ENCODE results near the gene PRCC.

PRCC gene

DNA sequence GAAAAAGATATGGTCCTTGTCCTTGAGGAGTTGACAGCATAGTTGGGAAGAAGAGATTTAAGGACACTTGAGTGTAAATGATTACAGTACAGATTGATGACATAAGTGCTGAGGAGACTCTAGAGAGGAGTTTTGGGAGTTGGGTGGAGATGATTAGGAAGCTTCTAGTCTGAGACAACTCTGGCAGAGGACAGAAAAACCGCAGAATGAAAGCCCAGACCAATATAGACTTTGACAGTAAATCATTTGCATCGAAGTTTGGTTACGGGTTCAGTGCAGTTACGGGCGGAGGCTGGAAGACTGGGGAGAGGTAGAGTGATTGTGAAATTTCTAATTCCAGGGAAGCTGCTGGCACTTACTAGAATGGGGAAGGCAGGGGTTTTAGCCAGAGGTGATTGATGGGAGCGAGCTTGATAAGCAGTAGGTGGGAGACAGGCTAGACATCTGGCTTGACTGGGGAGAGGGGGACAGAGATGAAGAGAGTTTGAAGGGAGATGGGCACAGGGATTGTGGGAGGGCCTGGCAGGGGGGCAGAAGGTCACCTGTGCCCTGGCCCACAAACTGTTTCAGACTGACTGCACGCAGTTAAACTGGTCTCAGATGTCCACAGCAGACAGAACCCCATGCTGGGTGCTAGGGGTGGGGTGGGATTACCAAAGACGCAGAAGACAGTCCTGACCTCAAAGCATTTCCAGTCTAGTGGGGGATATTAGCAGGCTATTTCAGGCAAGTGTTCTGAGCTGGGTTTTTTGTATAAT lies 29.2 kb downstream of the PRCC start:
- DNase-seq (ENCODE audit: low read depth in 1 of 2, low spot score in 1 of 2), result no peak

DNA sequence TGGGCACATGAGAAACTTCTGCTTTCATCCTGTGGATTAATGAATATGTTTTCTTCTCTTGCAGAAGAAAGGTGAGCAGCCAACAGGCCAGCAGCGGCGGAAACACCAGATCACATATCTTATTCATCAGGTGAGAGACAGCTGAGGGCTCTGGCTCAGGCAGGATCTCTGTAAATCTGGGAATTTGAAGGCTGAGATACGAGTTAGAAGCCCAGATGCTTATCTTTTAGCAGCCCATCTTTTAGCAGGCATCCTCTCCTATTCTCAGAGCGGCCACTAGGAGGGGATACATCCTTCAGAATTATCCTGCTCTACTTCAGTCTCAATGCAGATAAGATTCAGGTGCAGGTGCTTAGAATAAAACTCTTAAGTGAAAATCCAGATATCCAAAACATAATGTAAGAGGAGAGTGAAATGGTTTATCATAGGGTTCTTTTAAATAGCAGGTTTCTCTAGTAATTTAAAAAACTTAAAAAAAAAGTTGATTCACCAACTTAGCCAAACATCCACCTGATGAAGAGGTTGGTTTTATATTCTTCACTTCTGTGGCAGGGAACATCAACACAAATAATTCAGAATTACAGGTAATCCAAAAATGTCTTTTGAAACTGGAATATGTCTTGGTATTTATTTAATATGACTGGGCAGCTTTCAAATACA lies 30.0 kb downstream of the PRCC start:
- no peak for DNase-seq (ENCODE audit: low read depth in 1 of 2, low spot score in 1 of 2)

DNA sequence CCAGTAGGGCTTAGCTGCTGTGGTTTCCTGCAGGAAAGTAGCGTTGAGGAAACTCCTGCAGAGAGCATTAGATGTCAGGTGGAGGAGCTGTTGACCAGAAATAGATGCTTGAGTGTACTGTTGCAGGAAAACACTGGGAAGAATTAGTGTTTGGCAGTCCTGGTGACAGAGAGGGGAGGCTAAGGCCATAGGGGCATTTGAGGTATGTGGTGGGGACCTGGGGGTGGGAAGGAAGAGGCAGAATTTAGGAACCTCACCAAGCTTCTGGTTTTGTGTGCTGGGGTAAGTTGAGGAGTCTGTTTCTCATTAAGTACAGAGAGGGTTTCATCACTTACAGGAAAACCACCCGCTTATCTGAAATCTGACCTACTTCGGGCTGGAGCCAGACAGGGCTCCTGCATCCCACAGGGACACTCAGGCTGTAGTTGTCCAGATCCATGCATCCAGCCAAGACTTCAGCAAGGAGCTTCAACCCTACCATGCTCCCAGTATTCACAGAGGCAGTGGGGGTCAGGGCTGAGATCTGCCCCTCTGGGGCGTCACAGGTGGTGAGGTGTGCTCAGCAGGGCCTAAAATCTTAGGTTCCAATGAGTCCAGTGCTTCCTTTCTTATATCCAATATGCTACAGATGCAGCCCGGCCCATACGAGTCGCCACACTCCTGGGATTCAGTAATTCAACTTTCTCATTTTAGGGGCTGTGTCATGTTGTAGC lies 34.2 kb downstream of the PRCC start:
- no peak for DNase-seq (ENCODE audit: low read depth in 1 of 2, low spot score in 1 of 2)

DNA sequence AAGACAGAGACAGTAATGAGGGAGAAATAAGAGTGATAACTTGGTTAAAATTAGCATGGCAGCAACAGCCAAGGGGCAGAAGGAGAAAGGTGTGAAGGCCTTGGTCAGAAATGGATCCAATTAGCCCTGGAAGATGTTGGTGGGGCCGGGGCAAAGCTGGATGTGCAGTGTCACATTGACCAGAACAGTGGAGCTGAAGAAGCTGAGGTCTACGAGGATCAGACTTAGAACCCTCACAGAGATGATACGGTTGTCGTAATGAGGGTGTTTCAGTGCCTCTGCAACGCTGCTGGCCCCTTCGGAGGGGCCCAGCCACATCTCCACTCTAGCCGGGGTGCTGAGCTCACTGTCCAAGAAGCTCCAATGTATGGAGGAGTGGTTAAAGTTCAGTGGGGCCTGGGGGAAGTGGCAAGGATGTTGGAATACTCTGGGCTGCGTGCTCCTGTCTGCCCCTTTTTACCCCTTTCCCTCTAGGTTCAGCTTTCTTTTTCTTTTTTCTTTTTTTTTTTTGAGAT lies 35.1 kb downstream of the PRCC start:
- no peak for DNase-seq (ENCODE audit: low read depth in 1 of 2, low spot score in 1 of 2)

DNA sequence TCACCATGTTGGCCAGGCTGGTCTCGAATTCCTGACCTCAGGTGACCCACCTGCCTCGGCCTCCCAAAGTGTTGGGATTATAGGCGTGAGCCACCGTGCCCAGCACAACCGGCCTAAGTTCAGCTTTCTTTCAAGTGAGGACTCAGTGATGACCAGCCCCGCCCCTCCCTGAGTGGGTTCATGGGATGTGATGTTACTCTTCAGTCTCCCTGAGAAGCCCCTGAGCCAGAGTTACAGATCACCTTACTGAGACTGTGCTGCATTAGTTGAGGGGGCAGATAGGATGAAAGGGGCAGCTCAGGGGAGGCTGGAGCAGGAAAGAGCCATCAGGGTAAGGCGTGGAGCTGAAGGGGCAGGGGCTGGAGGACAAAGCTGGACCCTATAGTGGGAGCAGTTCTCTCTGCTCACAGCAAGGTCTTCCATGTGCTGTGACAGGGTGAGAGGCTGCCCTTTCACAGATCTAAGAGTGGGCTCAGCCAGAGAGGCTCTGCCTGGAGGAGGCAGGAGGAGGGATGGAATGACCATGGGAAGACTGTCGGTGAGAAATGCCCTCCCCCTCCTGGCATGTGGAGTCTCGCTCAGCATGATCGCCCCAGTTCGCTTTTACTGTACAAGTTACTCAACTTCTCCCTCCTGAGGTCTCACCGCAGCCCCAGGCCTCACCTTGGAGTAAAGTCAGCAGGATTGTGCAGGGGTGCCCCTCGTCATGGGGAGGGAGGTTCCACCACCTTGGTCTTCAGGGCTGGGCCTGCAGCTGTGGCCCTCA lies 35.9 kb downstream of the PRCC start:
- no peak for DNase-seq (ENCODE audit: low read depth in 1 of 2, low spot score in 1 of 2)

DNA sequence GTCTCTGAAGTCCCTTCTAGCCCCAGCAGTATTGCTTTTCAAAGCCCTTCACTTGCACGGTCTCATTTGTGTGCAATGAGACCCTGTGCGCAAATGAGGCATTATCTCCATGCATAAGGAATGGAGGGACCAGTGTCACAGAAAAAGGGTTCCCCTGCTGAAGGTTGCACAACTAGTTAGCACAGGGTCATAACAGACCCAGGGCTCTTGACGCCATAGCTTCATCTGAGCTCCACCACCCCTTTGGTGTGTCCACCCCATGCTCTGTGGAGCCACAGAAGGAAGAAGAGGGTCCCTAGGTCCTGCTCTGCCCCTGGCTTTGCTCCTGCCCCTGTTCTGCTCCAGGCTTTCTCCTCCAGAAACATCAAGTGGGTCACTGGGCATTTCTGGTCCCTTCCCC lies 36.7 kb downstream of the PRCC start:
- DNase-seq (ENCODE audit: low read depth in 1 of 2, low spot score in 1 of 2), result no peak

DNA sequence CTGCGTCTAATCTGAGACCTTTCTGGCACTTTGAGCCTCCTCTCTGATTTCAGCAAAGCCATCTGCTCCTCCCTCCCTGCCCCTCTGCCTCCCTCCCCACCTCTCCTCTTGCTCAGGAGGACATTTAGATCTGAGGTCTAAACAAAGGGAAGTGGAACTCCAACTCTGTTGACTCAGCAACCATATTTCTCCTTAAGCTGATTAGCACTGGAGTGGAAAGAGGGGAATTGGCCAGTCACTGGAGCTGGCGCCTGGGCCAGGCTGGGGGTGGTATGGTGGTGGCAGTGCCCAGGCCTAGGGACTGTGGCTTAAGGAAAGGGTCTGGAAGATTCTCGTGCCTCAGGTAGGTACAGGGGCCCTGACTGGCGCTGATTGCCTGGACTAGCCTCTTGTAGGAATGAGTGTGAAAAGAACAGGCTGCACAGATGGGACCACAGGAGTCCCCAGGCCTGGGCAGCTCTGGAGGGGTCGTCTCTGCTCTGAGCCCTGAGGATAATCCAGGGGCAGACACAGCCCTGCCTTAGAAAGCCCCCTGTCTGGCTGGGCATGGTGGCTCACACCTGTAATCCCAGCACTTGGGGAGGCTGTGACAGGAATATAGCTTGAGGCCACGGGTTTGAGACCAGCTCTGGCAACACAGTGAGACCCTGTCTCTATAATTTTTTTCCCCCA lies 37.4 kb downstream of the PRCC start:
- DNase-seq (ENCODE audit: low read depth in 1 of 2, low spot score in 1 of 2), result no peak

DNA sequence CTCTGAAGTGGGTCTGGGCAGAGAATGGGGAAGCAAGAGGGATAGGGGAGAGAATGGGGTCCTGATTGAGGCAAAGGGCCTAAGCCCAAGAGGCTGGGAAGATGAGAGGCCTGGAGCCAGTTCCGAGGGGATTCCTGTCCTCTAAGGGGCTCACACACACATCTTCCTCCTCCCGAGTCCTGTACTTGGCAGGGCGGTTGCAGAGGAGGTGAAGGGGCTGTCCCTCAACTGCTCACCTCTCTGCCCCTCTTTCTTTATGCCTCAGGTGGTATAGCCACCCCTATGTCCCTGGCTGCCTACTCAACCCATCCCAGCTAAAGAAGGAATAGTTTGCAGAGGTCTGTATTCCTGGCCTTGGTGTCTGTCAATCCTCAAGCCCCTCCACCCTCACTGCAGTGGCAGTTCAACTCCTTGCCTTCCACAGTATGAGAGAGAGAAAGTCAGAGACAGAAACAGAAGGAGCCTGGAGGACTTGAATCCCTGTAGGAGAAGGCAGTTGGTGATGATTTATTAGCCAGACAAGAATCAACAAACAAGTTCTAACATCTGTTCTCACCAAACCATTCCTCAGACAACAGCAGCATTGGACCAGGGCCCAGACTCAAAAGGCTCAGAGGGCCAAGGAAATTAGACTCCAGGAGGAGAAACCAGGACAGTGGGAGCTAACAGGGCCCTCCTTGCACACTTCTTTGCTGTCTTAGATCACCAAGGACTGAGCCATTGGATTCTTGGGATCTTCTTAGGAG lies 38.6 kb downstream of the PRCC start:
- DNase-seq (ENCODE audit: low read depth in 1 of 2, low spot score in 1 of 2), result no peak

DNA sequence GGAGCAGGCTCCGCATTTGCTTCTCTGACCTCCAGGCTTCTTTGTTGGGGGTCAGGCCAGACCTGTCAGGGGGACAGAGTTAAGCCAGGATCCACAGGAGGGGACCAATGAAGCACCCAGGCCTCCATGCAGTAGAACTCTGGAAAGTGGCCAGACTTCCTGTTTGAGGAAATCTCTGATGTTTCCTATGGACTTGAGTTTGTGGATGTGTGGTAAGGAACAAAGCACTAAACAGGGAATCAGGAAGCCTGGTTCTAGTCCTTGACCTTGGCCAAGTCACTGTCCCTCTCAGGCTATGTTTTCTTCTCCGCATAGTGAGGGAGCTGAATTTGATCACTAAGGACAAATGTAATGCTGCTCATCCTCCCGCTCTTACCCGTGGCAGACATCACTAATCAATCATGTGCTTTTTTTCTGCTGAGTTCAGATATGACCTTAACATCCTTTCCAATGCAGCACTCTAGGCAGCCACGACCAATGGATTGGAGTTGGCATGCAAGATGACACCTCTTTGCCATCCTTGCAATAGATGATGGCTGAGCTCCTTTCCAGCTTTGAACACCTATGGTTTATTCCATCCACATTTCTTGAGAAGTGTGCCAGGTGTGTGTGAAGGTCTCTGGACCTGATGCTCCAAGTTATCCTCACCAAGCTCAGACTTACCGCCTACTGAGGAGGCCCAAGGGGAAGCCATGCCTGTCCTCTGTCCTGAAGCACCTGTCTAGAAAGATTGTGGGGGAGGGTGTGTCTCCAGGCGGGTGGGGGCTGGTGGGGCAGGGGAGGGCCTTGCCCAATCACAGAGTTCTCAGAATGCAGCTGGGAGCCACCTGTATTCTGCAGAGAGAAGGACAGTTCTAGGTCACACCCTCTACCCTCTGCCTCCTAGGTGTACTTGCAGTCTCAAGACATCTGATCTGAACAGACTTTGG lies 39.4 kb downstream of the PRCC start:
- DNase-seq (ENCODE audit: low read depth in 1 of 2, low spot score in 1 of 2), result no peak

DNA sequence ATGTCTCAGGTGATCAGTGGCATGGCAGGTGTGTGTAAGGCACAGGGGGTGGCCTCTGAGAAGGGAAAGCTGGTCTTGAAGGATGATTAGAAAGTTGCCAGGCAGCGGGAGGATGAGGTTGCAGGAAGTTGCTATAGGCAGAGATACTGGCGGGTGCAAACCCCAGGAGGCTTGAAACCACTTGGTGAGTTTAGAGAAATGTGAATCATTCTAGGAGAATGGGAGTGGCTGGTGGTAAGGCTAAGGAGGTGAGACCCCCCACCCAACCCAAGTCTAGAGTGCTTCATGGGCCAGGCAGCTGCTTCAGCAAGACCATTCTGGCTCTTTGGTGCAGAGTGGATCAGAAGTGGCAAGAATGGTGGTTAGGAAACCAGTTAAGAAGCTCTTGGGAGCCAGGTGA lies 40.3 kb downstream of the PRCC start:
- no peak for DNase-seq (ENCODE audit: low read depth in 1 of 2, low spot score in 1 of 2)

DNA sequence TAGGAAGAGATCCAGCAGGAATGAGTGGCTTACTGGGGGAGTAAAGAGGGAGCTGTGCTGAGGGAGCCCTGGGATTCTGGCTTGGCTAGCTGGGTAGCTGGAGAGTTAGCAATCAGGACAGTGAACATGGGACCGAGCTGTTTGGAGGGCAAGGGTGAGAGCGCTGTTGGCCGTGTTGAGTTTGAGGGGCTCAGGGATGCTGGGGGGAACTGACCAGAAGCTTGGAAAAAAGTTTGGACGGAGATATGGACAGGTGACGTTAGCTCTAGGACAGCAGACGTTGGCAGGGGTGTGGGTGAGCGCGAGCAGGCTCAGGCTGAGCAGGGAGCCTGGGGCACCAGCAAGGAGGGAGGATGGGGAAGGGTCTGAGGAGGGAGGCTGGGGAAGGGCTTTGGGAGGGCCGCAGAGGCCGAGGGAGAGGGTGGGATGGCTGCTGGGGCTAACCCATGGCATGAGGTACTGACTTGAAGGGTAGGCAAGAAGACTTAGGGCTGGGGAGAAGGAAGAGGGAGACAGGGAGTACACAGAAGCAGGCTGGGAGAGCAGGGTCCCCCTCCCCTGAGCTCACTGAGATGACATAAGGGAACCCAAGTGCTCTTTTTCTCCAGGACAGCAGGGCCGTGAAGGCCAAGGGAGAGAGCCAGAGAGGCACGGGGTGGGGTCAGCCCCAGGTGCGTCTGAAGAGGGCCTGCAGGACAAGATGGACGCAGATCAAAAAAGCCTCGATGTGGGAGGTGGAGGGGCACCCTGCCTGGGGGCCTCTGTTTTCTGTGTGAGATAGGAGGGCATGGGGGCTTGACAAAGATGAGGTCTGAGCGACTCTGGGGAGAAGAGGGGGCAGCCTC lies 41.1 kb downstream of the PRCC start:
- DNase-seq (ENCODE audit: low read depth in 1 of 2, low spot score in 1 of 2), result no peak

DNA sequence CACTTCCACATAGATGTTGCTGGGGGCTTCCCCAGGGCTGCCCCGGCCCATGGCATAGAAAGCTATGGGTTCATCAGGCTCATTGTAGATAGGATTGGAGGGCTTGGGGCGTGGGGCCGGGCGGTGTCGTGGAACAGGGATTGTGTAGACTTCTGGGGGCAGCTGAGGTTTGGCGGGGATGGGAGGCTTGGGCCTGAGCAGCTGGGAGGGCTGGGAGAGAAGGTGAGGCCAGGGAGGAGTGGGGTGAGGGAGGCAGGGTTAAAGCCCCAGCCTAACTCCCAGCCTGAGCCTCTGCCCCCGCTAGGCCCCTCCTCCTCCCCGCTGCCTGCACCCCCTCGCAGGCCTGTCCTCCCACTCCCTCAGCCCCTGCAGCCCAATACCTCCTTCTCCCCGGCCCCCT lies 41.9 kb downstream of the PRCC start:
- DNase-seq (ENCODE audit: low read depth in 1 of 2, low spot score in 1 of 2), result no peak

DNA sequence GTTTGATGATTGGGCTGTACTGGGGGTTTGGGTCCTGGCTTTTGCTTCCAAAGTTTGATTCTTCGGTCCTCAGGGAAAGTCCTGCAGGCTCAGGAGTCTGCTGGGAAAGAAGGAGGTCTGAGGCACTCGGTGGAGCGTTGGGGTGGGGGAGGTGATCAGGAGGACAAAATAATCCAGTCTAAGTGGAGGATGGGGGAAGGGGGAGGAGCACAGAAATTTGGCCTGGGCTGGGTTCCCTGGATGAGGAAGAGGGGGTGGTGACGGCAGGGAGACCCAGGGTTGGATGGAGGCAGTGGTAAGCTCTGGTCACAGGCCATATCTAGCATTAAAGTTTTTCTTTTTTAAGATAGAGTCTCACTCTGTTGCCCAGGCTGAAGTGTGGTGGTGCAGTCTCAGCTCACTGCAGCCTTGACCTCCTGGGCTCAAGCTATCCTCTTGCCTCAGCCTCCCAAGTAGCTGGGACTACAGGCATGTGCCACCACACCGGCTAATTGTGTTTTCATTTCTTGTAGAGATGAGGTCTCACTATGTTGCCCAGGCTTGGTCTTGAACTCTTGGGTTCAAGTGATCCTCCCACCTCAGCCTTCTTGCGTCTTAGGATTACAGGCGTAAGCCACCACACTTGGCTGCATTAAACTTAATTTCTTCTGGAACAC lies 42.5 kb downstream of the PRCC start:
- DNase-seq (ENCODE audit: low read depth in 1 of 2, low spot score in 1 of 2), result no peak

DNA sequence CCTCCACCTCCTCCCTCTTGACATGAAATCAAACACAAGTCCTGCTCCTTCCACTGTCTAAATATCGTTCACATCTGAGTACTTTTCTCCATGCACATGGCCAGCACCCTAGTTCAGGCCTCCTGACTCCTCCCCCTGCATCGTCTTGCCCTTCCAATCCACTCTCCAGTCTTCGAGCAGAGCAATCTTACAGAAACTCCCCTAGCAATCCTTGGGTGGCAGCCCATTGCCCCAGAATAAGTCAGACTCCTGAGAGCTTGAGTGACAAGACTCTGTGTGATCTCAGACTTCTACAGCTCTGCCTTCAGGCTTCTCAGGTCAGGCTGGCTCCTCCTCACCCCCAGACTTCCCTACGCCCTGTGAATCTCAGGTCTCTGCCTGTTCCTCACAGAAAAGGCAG lies 43.8 kb downstream of the PRCC start:
- no peak for DNase-seq (ENCODE audit: low read depth in 1 of 2, low spot score in 1 of 2)

DNA sequence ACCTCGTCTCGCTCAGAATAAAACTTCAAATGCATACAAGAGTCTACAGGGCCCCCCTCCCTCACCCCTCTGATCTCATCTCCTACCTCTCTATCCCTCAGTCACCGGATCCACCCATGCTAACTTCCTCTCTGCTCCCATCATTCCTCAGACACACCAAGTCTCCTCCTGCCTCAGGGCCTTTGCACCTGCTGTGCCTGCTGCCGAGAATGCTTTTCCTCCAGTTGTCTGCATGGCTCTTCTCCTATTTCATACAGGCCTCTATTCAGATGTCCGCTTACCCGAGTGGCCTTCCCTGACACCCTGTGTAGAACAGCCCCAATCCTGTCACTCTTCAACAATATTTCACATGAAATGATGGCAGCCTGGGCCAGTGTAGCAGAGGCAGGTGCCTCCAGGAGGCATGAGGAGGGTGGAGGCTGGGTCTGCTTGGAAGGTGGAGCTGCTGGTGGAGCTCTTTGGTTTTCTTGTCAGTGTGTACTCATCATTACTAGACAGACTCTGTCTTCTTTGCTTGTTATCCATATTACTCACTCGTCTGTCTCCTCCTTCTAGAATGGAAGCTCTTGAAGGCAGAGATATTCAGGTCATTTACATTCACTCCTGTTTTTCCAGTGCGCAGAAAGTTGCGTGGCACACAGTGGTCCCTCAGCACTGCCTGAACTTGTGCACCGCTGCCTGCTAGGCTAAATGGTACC lies 45.1 kb downstream of the PRCC start:
- DNase-seq (ENCODE audit: low read depth in 1 of 2, low spot score in 1 of 2), result no peak

DNA sequence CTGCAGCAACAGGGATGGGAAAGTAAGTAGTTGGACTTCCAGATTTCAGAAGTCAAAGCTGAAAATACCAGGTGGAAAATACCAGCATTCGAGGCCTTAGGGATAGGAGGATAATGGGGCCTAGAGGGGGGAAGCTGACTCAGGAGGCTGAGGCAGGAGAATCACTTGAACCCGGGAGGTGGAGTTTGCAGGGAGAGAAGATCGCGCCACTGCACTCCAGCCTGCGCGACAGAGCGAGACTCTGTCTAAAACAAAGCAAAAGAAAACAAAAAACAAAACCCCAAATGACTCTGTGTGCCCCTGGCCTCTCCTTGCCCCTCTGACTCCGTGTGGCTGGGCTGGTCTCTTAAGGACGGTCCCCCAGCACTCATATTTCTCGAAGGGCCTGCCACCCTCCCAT lies 46.0 kb downstream of the PRCC start:
- DNase-seq (ENCODE audit: low read depth in 1 of 2, low spot score in 1 of 2), result no peak

All from activated CD4-positive, alpha-beta T cell treated with anti-CD3 and anti-CD28 coated beads, Interleukin-2, amount 50 U/mL, for 24 hours (primary cell).